ENCODE measurements around the gene TPMT. TPM values are rescaled to one million over a fixed set of nuclear protein-coding genes. Genes with fewer than 3 reads are reported as not detected.

The TPMT gene
- total RNA-seq, 4 donors from 2014 or later = 3.8 to 9.3 (median 5.4) TPM

GRCh38 chr6:18139935-18140621, 14.8 kb downstream of the TPMT start:
- Histone ChIP-seq H3K27me3 (no peaks in the 10 kb centered on the region), H3K9me3 (no peaks in the 10 kb centered on the region), H3K4me1 (no peaks in the 10 kb centered on the region), H3K36me3 (peaks cover 0 to 77% (median 7%) of the 10 kb centered on the region in 3 donors), H3K4me3 (no peak overlapping the region), H3K27ac (no peak overlapping the region)
- no peak for DNase-seq (ENCODE audit: low spot score in 2 of 2)
- TF ChIP-seq EP300 (IDR thresholded peaks at IDR 0.05) = no peak
- TF ChIP-seq, protein P1, sequence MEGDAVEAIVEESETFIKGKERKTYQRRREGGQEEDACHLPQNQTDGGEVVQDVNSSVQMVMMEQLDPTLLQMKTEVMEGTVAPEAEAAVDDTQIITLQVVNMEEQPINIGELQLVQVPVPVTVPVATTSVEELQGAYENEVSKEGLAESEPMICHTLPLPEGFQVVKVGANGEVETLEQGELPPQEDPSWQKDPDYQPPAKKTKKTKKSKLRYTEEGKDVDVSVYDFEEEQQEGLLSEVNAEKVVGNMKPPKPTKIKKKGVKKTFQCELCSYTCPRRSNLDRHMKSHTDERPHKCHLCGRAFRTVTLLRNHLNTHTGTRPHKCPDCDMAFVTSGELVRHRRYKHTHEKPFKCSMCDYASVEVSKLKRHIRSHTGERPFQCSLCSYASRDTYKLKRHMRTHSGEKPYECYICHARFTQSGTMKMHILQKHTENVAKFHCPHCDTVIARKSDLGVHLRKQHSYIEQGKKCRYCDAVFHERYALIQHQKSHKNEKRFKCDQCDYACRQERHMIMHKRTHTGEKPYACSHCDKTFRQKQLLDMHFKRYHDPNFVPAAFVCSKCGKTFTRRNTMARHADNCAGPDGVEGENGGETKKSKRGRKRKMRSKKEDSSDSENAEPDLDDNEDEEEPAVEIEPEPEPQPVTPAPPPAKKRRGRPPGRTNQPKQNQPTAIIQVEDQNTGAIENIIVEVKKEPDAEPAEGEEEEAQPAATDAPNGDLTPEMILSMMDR (IDR thresholded peaks at IDR 0.05) = no peak
- no peak for TF ChIP-seq POLR2A (IDR thresholded peaks at IDR 0.05)
- WGBS, 2 donors = 87 to 89% methylated on average over 6 of the region's 6 CpGs

GRCh38 chr6:18138906-18139305, 16.0 kb downstream of the TPMT start:
- no peak for DNase-seq (ENCODE audit: low spot score in 2 of 2)
- H3K4me3 ChIP-seq = no peak overlapping the region
- TF ChIP-seq POLR2A (IDR thresholded peaks at IDR 0.05) (no peak), EP300 (IDR thresholded peaks at IDR 0.05) (no peak)
- TF ChIP-seq, protein P1 (IDR thresholded peaks at IDR 0.05) = no peak
- H3K36me3 ChIP-seq = peaks cover 0 to 81% (median 7%) of the 10 kb centered on the region in 3 donors
- no peak overlapping the region for H3K27ac ChIP-seq
- no peaks in the 10 kb centered on the region for H3K27me3 ChIP-seq
- no peaks in the 10 kb centered on the region for H3K9me3 ChIP-seq
- 91 to 93% methylated on average over 5 of the region's 5 CpGs for WGBS, 2 donors
- no peaks in the 10 kb centered on the region for H3K4me1 ChIP-seq

- Histone ChIP-seq H3K36me3 (peaks cover 0 to 77% (median 7%) of the 10 kb centered on the region in 3 donors), H3K27ac (no peak overlapping the region), H3K9me3 (no peaks in the 10 kb centered on the region), H3K4me1 (no peaks in the 10 kb centered on the region), H3K4me3 (no peak overlapping the region), H3K27me3 (no peaks in the 10 kb centered on the region)
- 94 to 98% methylated on average over 10 of the region's 10 CpGs for WGBS, 2 donors
- no peak for DNase-seq (ENCODE audit: low spot score in 2 of 2)
- TF ChIP-seq, protein P1 (IDR thresholded peaks at IDR 0.05) = no peak
- no peak for TF ChIP-seq POLR2A (IDR thresholded peaks at IDR 0.05)
Observed at GRCh38 chr6:18136260-18136659, 18.6 kb downstream of the TPMT start.

GRCh38 chr6:18135171-18135570, 19.7 kb downstream of the TPMT start:
- WGBS, 2 donors = 91 to 97% methylated on average over 2 of the region's 2 CpGs
- H3K36me3 ChIP-seq = peaks cover 0 to 76% (median 7%) of the 10 kb centered on the region in 3 donors

GRCh38 chr6:18132346-18132745, 22.5 kb downstream of the TPMT start:
- DNase-seq (ENCODE audit: low spot score in 2 of 2) = no peak
- TF ChIP-seq, protein P1 (IDR thresholded peaks at IDR 0.05) = no peak
- no peak for TF ChIP-seq EP300 (IDR thresholded peaks at IDR 0.05)
- TF ChIP-seq POLR2A (IDR thresholded peaks at IDR 0.05) = no peak
- H3K27ac ChIP-seq = no peak overlapping the region
- no peak overlapping the region for H3K4me3 ChIP-seq
- peaks cover 0 to 65% (median 0%) of the 10 kb centered on the region in 3 donors for H3K36me3 ChIP-seq
- no peaks in the 10 kb centered on the region for H3K9me3 ChIP-seq
- no peaks in the 10 kb centered on the region for H3K4me1 ChIP-seq
- 96 to 97% methylated on average over 3 of the region's 3 CpGs for WGBS, 2 donors
- no peaks in the 10 kb centered on the region for H3K27me3 ChIP-seq

More at GRCh38 chr6:18135171-18135570, 19.7 kb downstream of the TPMT start:
- Histone ChIP-seq H3K4me3 (no peak overlapping the region), H3K27ac (no peak overlapping the region), H3K4me1 (no peaks in the 10 kb centered on the region), H3K27me3 (no peaks in the 10 kb centered on the region), H3K9me3 (no peaks in the 10 kb centered on the region)
- TF ChIP-seq POLR2A (IDR thresholded peaks at IDR 0.05) = no peak
- DNase-seq (ENCODE audit: low spot score in 2 of 2) = no peak
